HG03457 (cell line): Measurements from ENCODE around the gene MCF2L.
"Not testable (repeated sequence)": the region's sequence is repeated elsewhere in the genome, so short reads cannot be mapped to it uniquely, and the experiment has no call there.

Source experiments
- ATAC-seq: cut with Tn5 transposase; IDR thresholded peaks from one replicate; pipeline ENCODE4 v1.9.1; 2021; ENCODE audit warnings: moderate number of reproducible peaks; ENCODE audit not compliant: unreplicated experiment

The MCF2L gene

DNA sequence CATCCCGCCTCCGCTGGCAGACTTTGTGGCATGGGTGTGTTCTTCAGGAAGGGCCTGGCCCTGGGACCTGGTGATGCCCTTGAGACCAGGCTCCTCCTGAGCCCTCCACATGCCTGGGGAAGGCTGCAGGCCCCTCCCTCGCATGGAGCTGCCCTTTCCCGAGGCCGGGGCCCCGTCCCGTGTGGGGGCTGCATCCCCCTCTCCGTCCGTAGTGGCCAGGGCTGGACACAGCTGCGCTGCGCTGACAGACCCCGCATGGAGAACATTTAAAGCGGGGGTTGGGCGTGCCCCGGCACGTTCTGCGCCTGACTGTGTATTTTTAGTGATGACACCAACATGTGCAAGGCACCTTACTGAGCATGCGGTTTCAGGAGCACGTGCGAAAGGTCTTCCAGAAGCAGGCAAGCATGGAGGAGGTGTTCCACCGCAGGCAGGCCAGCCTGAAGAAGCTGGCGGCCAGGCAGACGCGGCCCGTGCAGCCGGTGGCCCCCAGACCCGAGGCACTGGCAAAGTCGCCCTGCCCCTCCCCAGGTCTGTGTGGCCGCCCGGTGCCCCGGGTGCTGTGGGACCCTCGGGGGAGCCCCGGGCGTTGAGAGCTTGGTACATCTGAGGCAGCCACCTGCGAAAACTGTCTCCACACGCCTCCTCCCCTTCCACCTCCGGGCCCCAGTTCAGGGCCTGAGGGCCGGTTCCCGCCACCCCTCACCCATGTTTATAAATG lies 107.8 kb downstream of the MCF2L start:
- ATAC-seq: no peak

DNA sequence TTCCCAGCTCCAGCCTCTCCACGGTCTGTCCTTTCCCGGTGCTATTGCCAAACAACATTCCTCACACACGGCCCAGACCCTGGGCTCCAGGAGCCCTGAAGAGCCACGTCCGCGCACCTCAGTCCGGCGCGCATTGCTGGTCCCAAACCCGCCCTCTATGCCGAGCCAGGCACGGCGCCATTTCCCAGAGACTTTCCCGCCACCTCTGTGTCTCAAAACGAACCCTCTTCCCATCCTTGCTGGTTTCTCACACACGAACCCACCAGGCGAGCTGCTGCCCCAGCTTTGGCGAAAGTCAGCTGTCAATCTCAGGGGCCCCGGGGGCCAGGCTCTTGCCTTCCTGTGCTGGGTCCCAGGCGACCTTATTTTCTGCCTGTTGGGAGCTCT lies 108.5 kb downstream of the MCF2L start:
- ATAC-seq: no peak

GRCh38 chr13:113077953-113078901 lies 109.2 kb downstream of the MCF2L start:
- no peak for ATAC-seq

GRCh38 chr13:113078902-113079780 lies 110.1 kb downstream of the MCF2L start:
- ATAC-seq: no peak

GRCh38 chr13:113079781-113080080 lies 110.7 kb downstream of the MCF2L start:
- ATAC-seq: not testable (repeated sequence)

GRCh38 chr13:113080361-113080831 lies 111.4 kb downstream of the MCF2L start:
- ATAC-seq: no peak

DNA sequence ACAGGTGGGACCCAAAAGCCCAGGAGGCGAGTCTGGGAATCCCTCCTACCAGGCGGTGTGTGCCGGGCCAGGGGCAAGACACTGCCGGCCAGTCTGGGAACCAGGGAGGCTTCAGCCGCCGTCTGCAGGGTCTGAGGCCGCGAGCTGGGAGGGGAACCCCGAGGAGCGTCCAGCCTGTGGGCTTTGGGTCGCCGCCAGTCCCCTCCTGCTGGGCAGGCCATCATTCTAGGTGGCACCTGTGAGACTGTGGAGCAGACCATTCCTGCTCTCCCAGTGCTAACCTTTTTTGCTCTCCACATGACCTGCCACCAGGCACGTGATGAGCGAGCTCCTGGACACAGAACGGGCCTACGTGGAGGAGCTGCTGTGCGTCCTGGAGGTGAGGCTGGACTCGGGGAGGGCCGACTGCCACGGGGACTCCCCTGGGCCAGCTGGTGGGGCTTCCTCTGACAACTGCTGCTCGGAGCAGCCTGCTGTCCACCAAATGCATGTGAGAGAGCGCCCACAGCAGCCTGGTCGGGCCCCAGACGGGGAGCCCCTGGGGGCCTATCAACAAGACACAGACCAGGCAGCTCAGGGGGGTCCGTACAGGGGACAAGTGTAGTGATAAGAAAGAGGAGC lies 112.0 kb downstream of the MCF2L start:
- ATAC-seq: no peak

GRCh38 chr13:113082198-113083021 lies 113.4 kb downstream of the MCF2L start:
- no peak for ATAC-seq

DNA sequence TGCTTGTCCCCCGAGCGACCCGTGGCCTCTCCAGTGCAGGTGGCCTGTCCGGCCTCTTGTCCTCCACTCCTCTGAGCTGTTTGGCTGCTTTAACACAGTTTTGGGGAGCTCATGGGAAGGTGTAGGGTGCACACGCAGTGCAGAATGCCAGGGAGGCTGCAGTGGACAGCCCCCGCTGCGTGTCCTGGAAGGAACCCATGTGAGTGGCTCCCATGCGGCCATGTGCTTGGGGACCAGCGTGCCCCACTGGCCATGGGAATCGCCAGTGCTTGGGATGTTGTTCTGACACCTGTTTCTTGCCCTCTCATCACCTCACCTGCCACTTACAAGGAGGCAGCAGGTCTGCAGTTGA lies 114.0 kb downstream of the MCF2L start:
- no peak for ATAC-seq

- no peak for ATAC-seq
These were observed 114.5 kb downstream of the MCF2L start for GRCh38 chr13:113083402-113084061.

DNA sequence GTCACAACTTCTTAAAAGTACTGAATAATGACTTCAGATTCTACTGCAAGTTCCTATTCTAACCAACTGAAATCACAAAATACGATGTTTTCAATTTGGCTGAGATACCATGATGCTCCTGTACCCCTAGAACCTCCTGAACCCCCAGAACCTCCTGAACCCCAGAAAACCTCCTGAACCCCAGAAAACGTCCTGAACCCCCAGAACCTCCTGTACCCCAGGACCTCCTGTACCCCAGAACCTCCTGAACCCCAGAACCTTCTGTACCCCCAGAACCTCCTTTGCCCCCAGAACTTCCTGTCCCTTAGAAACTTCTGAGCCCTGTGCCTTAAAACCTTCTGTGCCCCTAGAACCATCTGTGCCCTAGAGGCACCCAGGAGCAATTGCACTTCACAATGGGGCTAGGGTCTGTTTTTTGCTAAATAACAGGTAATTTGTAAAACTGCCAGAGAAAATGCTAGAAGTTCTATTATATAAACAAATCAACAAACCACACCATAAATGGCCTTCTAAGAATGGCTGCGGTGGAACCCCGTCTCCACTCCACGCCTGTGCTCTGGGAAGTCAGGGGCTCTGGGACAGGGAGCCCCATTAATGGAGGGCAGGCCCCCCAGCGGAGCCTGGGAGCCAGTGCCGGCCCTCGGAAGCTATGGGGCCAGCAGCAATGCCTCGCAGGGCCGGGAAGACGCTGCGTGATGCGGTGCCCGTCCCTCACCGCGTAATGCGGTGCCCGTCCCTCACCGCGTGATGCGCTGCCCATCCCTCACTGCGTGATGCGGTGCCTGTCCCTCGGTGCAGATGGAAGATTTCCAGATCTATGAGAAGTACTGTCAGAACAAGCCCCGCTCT lies 115.3 kb downstream of the MCF2L start:
- ATAC-seq: no peak

GRCh38 chr13:113084943-113085540 lies 116.0 kb downstream of the MCF2L start:
- no peak for ATAC-seq

GRCh38 chr13:113086031-113086750 lies 117.2 kb downstream of the MCF2L start:
- ATAC-seq: no peak

GRCh38 chr13:113086991-113087922 lies 118.2 kb downstream of the MCF2L start:
- ATAC-seq: no peak

DNA sequence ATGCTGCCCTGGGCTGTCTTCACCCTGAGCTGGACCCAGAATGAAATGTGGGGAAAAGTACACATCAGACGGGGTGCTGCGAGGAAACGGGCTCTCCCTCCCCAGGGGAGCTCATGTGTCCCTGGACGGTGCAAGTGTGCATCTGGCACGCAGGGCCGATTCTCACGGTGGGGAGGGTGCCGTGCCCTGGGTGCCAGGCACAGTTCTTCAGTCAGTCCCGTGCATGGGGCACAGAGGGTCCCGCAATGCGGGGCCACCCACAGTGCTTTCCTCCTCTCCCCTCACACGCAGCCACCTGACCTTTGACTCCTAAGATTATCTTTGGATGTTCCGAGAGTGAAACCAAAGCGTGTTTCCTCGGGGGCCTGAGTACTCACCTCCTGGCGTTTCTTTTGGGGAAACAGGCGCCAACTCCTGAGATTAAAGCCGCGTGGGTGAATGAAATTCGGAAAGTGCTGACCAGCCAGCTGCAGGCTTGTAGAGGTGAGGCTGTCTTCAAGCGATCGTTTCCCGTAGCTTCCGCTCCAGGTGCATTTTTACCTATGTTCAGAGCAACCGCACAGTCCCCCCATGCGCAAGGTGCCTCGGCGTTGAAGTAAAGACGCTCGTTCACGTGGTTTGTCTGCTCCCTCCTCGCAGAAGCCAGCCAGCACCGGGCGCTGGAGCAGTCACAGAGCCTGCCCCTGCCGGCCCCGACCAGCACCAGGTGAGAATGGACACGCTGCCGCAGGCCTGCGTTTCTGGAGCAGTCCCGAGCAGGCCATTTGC lies 119.1 kb downstream of the MCF2L start:
- ATAC-seq: no peak

DNA sequence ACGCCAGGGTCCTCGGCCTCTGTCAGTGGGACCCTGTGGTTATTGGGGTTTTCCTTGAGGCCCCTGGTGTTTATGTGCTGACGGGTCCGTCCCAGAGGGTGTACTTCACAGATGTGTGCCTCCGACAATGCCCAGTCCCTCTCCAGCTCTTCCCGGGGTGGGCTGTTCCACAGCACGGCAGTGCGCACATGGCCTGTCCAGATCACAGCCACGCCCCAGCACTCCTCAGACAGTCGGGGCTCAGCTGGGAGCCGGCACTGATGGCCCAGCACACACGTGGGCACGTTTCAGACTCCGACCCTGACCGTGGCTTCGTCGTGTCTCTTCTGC lies 119.6 kb downstream of the MCF2L start:
- ATAC-seq: no peak
